HG02973 (cell line): ENCODE data around the gene PHKA2.

ENCODE experiments used
- ATAC-seq: cut with Tn5 transposase; IDR thresholded peaks from one replicate; pipeline ENCODE4 v1.9.1; 2021; ENCODE audit warnings: moderate library complexity; ENCODE audit not compliant: unreplicated experiment

The PHKA2 gene

DNA sequence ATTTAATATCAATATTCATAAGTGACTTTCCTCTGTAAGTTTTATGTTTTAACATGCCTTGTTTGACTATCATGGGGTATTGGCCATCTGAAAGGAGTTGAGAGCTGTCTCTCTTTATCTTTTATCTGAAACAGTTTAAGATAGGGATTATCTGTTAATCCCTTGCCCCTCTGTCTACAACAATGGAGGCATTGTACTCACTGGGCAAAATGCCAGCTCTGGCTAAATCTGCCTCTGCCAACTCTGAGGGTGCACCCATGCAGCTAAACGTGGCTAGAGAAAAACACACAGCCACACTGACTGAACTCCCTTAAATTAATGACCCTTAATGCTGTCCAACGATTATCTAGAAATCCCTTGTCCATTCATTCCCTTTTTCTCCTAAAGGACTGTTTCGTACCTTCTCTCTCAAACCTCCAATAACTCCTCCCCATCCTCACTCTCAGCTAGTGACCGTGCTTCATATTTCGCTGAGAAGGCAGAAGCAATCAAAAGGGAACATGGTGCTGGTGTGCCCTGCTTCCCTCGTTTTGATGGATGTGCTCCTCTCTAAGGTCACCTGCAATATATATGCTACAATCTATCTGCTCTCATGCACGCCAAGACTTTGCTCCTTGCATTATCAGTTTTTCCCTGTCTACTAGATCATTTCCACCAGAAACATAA, 10.3 kb downstream of the PHKA2 start:
- ATAC-seq = no peak

DNA sequence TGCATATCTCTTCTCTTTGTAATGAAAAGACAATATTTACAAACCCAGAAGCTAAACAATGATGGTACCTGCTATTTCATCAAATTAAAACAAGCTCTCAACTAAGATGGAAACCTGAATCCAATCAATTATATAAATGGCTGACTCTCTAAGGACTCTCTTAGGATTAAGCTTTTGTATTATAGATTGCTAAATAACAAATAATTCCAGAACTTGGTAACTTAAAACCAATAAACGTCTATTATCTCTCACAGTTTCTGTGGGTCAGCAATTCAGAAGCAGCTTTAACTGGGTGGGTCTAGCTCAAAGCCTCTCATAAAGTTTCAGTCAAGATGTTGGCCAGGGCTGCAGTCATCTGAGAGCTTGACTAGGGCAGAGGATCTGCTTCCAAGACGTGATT, 12.4 kb downstream of the PHKA2 start:
- no peak for ATAC-seq

- no peak for ATAC-seq
Measured at GRCh38 chrX:18970465-18970864, 13.4 kb downstream of the PHKA2 start.

DNA sequence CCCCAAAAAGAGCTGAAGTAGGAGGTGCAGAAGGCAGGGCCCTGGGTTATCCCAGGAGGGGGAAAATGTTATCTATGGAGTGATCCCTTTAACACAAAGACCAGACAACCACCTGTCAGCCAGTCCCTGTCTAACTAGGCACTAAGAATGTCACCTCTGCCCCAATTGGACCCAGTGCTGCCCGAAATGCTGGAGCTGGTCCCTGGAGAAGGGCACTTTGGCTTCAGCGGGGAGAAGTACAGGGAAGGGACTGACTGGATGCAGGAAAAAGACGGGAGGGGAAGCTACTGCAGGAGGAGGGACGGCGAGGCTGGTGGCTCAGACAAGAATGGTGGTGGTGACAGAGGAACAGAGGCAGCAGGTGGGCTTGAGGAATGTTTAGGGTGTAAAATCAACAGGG, 17.3 kb downstream of the PHKA2 start:
- no peak for ATAC-seq

GRCh38 chrX:18964901-18965300, 19.0 kb downstream of the PHKA2 start:
- ATAC-seq = no peak

GRCh38 chrX:18964026-18964425, 19.9 kb downstream of the PHKA2 start:
- no peak for ATAC-seq

- ATAC-seq = no peak
Measured at GRCh38 chrX:18962329-18962728, 21.6 kb downstream of the PHKA2 start.

- ATAC-seq = no peak
Measured at GRCh38 chrX:18961686-18962085, 22.2 kb downstream of the PHKA2 start.

GRCh38 chrX:18956303-18957032, 27.4 kb downstream of the PHKA2 start:
- ATAC-seq = no peak

- ATAC-seq = no peak
Measured at GRCh38 chrX:18955676-18956075, 28.2 kb downstream of the PHKA2 start.

GRCh38 chrX:18951032-18951431, 32.9 kb downstream of the PHKA2 start:
- ATAC-seq = no peak

- ATAC-seq = no peak
Measured at GRCh38 chrX:18949944-18950301, 34.0 kb downstream of the PHKA2 start.

DNA sequence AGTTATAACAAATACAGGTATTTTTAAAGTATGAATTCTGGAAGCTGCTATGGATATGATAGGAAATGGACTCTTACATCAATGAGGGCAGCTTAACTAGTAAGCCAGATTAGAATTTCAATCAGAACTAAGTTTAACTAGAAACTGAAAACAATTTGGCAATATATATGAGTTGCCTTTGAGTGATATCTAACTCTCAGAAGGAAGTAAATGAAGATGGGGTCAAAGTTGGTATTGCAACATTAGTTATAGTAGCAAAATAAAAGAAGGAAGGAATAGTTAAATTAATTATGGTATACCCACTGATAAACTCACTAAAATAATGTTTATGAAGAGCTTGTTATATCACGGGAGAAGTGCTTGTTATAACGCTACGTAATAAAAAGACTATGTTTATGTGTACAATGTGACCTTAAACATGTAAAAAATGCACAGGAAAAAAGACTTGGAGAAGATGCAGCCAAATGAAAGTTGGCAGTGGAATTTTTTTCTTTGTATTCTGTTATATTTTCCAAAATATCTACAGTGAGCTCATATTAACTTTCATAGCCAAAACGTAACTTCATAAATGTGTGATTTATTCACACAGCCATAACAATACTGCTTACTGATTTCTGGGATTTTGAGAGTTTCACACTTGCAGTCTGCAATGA, 34.5 kb downstream of the PHKA2 start:
- ATAC-seq = no peak

GRCh38 chrX:18946611-18947010, 37.3 kb downstream of the PHKA2 start:
- no peak for ATAC-seq

DNA sequence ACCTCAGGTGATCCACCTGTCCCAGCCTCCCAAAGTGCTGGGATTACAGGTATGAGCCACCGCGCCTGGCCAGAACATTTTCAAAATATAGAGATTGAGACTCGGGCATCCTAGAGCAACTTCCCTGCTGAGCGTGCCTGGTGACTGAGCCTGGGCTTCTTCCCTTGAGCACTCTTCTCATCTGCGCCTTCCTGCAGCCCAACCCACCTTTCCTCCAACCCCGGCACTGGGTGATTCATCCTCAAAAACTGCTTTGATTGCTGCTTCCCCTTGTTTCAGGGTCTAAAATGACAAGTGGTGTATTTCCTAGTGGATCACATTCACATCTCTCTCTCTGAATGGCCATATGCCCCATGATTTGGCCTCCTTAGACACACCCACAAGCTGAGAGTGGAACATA, 37.8 kb downstream of the PHKA2 start:
- no peak for ATAC-seq

DNA sequence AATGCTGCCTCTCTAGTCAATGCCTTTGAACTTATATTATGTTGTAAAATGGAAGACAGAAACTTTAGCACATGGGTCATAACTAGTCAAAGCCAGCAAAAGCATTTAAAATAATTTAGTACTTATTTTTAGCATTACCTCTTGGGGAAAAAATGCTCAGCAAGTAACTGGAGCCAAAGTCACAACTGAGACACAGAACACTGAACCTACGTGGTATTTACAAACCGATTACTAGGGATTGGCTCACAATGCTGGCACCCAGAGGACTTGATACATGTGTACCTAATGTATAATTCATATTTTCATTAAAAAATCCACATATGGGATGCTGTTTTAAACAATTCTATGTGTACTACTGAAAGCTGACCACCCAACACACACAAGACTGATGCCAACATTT, 38.4 kb downstream of the PHKA2 start:
- ATAC-seq = no peak

- ATAC-seq = no peak
Measured at GRCh38 chrX:18944482-18944881, 39.4 kb downstream of the PHKA2 start.

DNA sequence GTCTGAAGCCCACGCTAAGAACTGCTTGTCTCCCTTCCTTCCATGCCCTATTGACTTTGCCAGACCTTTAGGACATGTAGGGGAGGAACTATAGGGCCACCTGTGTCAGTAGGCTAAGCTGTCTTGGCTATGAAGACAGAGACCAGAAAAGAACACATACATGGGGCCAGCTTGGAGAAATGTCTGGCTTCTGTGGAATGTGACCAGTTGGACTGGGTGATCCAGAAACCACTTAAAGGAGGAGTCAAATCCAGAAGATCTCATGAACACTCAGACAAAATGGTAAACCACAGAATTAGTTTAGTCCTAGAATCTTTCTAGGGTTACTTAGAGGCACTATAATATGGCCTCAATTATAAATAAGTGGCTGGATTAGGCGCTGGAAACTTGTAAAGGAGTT, 42.0 kb downstream of the PHKA2 start:
- ATAC-seq = no peak

- ATAC-seq = no peak
Measured at GRCh38 chrX:18938710-18939109, 45.2 kb downstream of the PHKA2 start.

DNA sequence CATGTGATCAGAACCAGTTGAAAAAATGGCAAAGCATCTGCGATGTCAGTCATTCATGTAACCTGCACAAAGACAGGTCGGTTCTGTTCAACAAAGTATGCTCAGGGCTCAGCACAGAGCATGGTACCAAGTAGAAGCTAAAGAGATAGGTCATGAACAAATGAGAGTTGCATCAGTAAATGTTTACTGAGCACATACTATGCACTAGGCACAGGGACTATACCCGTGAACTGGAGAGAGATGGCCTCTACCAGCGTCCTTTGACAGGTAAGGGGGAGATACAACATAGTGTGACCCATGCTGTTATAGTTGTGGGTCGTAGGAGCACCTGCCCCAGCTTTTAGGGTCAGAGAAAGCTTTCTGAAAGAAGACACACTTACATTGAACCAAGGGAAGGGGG, 46.7 kb downstream of the PHKA2 start:
- ATAC-seq = no peak

DNA sequence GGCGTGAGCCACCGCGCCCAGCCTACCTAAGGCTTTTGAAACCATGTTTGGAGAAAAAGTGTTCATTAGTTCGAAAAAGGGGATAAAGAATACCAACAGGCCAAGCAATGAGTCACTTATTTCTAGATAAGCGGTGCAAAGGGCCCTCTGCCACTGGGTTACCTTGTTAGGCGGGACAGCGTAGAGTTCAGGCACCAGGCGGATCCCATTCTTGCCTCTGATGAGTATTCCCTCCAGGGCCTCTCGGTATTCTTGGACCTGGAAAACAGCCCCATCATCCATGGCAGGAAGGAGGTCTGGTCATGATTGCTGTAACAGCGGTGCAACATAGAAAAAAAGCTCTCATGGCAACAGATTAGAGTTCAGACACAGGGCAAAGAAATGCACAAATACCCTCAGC, 48.0 kb downstream of the PHKA2 start:
- ATAC-seq = no peak

DNA sequence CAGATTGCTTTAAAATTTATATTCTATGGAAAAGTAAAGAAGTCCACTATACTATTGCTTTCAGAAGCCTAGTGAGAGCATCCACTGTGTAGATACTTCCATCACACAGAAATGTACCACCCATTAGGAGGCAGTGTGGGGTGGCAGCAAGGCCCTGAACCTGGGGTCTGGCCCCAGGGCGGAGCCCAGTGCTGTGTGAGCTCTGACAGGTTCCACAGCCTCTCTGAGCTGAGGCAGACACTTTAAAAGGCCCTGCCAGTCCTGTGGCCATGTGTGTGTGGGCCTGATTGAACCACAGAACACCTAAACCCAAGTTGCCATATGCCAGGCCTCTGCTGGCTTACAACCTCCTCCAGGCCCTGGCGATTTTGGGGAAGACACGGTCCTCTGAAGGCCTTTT, 49.2 kb downstream of the PHKA2 start:
- no peak for ATAC-seq
